Measurements from ENCODE around the gene LIMCH1.

LIMCH1 gene

GRCh38 chr4:41594432-41594831 lies 56.5 kb downstream of the LIMCH1 start:
- intact Hi-C loops (cut with DNase I; ENCODE audit: low total_unique reads), result no loop called here
- Histone ChIP-seq H3K4me3 (no peak overlapping the region), H3K36me3 (no peaks in the 10 kb centered on the region), H3K27me3 (no peaks in the 10 kb centered on the region), H3K4me1 (peaks cover 0 to 53% (median 29%) of the 10 kb centered on the region in 4 donors), H3K27ac (no peak overlapping the region), H3K9me3 (no peaks in the 10 kb centered on the region)
- DNase-seq, result peak; percentile 57 to 75
- TF ChIP-seq CTCF (IDR thresholded peaks at IDR 0.05), result no peak

GRCh38 chr4:41597494-41597893 lies 59.5 kb downstream of the LIMCH1 start:
- H3K4me3 ChIP-seq, result no peak overlapping the region
- intact Hi-C loops (cut with DNase I; ENCODE audit: low total_unique reads), result no loop called here
- DNase-seq, result no peak
- TF ChIP-seq CTCF (IDR thresholded peaks at IDR 0.05), result no peak
- H3K27me3 ChIP-seq, result no peaks in the 10 kb centered on the region
- H3K4me1 ChIP-seq, result peaks cover 0 to 37% (median 16%) of the 10 kb centered on the region in 4 donors
- no peaks in the 10 kb centered on the region for H3K36me3 ChIP-seq
- no peak overlapping the region for H3K27ac ChIP-seq
- no peaks in the 10 kb centered on the region for H3K9me3 ChIP-seq

- no peaks in the 10 kb centered on the region for H3K27me3 ChIP-seq
- H3K36me3 ChIP-seq, result no peaks in the 10 kb centered on the region
- peaks cover 0 to 46% (median 13%) of the 10 kb centered on the region in 4 donors for H3K4me1 ChIP-seq
- H3K4me3 ChIP-seq, result no peak overlapping the region
- no peak for TF ChIP-seq CTCF (IDR thresholded peaks at IDR 0.05)
- no peak overlapping the region for H3K27ac ChIP-seq
- DNase-seq, result no peak
- H3K9me3 ChIP-seq, result no peaks in the 10 kb centered on the region
- intact Hi-C loops (cut with DNase I; ENCODE audit: low total_unique reads), result no loop called here
Measured at GRCh38 chr4:41598580-41598979, 60.6 kb downstream of the LIMCH1 start.

GRCh38 chr4:41599192-41599786 lies 61.3 kb downstream of the LIMCH1 start:
- no peaks in the 10 kb centered on the region for H3K9me3 ChIP-seq
- no peaks in the 10 kb centered on the region for H3K27me3 ChIP-seq
- H3K36me3 ChIP-seq, result no peaks in the 10 kb centered on the region
- intact Hi-C loops (cut with DNase I; ENCODE audit: low total_unique reads), result no loop called here
- H3K4me1 ChIP-seq, result peaks cover 0 to 45% (median 8%) of the 10 kb centered on the region in 4 donors
- no peak overlapping the region for H3K4me3 ChIP-seq
- DNase-seq, result no peak
- no peak for TF ChIP-seq CTCF (IDR thresholded peaks at IDR 0.05)
- H3K27ac ChIP-seq, result no peak overlapping the region

GRCh38 chr4:41600243-41600912 lies 62.4 kb downstream of the LIMCH1 start:
- no peaks in the 10 kb centered on the region for H3K27me3 ChIP-seq
- H3K4me3 ChIP-seq, result no peak overlapping the region
- intact Hi-C loops (cut with DNase I; ENCODE audit: low total_unique reads), result no loop called here
- no peak for TF ChIP-seq CTCF (IDR thresholded peaks at IDR 0.05)
- no peaks in the 10 kb centered on the region for H3K36me3 ChIP-seq
- no peak overlapping the region for H3K27ac ChIP-seq
- DNase-seq, result no peak
- H3K9me3 ChIP-seq, result no peaks in the 10 kb centered on the region
- H3K4me1 ChIP-seq, result peaks cover 0 to 34% (median 0%) of the 10 kb centered on the region in 4 donors

Measured in tibial artery (tissue), 4 donors.